Bone marrow (tissue), 2 donors: ENCODE data around the gene HIGD1A.
A peak's percentile ranks its signal among the peaks of the same experiment; 100 is the strongest.

Experiments
- DNase-seq, 2 donors: peaks; one replicate each; lab custom pipeline; 2025; lab: John Stamatoyannopoulos, UW

HIGD1A gene

DNA sequence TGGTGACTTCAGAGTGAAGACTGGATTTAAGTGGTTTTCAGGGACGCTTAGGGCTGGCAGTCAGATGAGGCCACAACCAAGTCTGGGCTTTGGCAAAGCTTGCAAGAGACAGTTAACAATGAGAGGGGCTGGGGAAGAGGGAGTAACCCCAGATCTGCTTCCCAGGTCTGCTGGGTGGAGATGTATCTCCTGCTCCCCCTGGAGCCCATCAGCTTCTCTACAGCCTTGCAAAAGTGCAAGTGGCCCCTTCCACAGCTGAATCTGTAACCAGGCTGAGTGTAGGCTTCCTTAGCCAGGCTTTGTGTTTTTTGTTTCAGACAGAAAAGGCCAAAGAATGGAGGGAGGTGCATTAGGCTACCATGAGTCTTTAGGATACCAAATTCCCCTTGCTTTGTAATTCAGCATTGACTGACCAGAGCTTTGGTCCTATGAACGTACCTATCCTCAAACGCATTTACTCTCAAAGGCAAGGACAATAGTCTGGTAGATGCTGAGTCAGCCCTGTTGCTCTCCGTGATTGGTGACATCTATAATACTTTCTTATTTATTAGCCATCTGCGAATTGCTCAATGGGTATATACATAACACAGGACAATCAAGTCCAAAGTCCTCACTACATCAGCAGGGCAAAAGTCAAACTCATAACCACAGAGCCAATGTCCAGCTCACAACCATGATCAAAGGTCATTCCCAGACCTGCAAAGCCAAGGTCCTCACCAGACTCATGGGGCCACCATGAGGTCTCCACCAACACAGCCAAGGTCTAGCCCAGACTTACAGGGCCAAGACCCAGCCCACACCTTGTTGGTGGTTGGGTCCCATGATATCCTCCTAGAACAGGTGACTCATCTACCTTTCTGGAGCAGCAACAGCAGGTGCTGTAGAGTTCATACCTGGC is 48.4 kb downstream of the HIGD1A start:
- peak in 1 of 2 donors; percentile 24 for DNase-seq

DNA sequence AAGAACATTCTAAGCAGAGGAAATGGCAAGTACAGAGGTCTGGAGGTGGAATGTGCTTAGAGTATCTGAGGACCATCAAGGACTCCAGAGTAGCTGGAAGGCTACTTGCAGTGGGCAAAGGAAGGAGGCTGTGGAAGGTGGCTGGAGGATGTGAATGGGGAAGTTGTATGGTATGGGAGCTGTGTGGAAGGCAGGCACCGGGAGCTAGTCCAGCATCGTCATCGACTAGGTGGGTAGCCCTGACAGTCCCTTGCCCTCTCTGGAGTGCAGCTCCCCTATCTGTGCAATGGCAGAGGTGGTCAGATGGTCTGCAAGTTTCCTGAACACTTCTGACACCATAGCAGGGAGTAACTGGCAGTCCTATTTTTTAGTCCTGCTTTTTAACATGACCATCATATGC is 50.5 kb downstream of the HIGD1A start:
- no peak for DNase-seq

DNA sequence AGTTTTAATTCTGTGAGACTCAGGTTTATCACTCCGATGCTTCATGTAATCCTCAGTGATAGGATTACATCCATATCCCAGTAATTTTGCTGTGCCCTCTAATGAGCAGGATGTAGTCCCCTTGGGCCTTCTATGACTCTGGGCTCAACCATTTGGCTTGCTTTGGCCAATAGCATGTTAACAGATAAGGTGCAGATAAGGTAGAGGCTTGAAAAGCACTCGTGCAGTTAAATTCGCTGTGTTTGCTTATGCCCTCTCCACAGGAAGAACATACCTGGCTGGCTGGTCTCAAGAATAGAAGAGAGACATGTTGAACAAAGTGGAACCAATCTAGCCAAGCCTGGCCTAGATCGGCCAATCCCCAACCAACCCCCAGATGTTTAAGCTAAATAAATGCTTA is 51.3 kb downstream of the HIGD1A start:
- no peak for DNase-seq

DNA sequence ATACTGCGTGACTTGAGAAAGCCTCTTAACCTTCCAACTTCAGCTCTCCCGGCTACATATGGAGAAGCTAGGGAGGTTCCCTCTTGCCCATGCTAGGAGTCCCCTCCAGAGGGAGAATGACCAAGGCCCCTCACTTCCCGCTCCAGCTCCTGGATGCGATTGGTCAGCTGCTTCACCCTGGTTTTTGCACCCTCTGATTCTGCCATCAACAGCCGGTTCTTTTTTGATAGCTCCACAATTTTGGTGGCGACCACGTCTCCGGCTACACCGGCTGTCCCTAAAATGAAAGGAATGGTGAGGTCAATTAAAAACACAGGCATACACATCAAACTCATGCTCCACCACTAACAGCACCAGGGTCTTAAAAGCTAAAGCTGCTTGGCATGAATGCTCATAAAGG is 51.8 kb downstream of the HIGD1A start:
- no peak for DNase-seq

DNA sequence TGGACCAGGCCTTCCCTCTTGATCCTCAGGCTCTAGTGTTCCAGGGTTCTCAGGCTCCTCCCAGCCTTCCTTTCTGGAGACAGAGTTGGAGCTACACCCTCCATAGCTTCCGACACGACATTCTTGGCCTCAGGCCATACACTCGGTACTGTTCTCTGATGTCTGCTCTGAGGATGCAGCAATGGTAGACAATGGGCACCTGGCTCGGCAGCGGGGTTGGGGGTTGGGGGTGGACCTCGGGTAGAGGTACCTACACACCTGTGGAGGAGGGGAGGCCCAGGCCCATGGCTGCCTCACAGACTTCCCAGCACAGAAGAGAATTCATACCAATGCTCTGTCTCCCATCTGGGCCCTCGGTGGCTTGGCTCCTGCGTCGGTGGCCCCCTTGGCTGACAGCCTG is 52.7 kb downstream of the HIGD1A start:
- no peak for DNase-seq

DNA sequence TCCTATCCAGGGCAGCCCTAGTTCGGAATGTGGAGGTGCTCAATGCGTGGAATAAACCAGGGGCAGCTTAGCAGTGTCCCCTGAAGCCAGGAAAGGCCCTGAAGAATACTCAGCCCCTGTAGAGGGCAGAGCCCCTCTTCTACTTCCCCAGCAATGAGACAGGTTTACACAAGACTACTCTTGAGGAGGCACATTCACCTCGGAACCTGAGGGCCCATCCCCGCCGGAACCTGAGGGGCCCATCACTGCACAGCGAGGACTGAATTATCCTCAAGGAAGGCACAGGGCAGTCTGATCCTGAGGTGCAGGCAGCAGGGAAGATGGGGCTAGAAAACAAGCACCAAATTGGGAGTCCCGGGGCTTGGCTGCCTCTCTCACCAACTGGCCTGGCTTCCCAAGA is 53.5 kb downstream of the HIGD1A start:
- DNase-seq, result no peak

DNA sequence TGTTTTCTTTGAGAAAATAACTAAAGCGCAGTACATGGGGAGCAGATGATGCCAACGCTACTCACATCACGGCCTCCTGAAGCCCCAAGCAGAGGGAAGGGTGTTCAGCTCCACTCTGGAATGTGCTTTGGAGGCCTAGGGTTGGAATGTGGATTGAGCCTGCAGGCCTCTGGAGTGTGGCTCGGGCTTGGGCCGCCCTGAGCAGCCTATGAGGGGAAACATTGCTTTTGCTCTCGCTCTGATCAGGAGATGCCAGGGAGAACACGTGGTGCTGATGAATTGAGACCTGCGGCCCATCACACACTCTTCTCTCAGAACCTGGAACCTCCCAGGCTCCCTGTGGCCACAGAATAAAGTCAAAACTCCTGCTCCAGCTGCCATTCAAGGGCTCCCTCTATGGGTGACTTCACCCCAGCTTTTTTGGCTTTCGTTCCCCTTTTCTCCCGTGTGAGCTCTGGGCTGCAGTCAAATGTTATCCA is 54.5 kb downstream of the HIGD1A start:
- DNase-seq, result peak in 1 of 2 donors; percentile 29

DNA sequence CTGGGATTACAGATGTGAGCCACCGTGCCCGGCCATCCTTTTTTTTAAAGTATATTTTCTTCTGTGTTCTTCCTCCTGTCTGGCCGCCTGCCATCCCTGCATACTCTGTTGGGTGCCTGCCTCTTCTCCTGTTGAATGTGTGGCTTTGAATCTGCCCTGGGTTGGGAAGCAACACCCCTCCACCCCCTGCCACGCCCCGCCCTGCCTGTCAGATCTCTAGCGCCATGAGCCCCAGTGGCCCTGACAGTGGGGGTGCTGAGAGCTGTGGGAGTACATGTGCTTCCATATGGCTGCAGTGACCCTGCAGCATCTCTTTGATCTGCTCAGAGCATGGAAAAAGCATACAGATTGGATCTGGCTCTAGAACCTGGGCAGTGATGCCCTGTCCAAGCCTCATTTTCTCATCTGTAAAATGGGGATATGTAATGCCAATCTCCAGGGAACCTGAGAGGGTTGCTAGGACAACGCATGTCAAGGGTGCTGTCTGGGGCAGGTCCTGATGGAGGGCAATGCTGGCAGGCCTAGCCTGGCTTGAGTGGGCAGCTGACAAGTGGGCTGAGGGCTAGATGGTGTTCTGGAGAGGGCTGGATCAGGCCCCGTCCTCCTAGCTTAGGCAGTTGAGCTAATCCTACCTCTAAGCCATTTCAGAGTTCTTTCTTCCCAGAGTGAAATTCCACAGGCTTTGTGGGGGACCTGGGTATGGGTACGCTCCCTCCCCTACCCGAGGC is 55.1 kb downstream of the HIGD1A start:
- DNase-seq, result no peak

DNA sequence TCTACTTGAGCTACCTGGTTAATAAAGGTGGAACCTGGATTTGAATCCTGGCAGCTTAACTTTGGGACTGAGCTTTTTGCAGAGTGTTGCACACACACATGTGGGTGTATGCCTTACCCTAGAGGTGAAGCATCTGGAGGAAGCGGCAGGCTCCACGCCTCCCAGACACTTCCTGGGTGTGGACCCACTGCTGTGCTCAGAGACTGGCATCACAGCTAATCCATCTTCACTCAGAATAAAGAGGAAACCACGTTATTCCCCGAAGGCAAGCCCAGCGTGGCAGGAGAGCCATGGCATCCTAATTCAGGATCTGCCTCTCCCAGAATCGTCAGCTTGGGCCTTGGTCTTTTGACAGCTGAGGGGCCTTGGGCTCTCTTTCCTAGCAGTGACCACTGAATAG is 56.7 kb downstream of the HIGD1A start:
- no peak for DNase-seq

DNA sequence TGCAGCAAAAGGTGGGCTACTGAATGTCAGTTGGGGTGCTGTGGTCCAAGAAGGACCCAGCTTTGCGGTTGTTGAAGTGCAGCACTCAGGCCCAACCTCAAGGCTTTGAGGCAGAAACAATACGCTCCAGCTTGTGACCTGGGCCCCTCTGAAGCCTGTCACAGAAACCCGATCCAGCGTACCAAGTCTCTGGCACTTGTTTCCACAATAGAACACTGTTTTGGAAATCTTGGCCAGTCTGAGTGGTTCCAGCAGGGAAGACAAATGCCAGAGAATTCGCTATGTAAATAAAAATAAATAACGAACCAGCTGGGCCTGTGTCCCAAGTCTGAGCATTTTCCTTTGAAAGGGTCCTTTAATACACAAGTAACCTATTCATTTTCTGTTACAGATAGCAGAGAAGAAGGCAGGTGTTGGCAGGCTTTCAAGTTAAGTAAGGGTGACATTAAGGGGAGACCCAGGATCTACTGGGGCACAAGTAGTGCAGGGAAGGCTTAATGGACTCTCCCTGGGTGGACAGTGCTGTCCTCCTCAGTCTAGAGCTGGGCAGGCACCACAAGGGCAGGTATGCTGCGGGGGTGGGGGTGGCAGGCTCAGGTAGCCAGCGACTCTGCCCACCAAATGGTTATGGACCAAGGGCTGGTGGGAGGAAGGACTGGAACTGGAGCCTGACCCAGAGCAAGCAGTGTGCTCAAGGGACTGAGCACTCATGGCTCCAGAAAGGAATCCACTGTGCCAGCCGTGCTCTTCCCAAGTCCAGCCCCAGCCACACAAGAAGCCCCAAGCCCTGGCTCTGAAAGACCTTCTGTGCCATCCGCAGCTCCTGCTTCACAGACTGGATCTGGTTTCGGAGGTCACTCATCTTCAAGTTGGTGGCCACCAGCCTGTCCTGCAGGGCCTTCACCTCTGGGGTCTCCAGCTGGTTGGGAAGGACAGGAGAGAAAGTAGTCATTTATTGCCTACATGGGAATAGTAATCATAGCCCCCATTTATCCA is 57.5 kb downstream of the HIGD1A start:
- no peak for DNase-seq

DNA sequence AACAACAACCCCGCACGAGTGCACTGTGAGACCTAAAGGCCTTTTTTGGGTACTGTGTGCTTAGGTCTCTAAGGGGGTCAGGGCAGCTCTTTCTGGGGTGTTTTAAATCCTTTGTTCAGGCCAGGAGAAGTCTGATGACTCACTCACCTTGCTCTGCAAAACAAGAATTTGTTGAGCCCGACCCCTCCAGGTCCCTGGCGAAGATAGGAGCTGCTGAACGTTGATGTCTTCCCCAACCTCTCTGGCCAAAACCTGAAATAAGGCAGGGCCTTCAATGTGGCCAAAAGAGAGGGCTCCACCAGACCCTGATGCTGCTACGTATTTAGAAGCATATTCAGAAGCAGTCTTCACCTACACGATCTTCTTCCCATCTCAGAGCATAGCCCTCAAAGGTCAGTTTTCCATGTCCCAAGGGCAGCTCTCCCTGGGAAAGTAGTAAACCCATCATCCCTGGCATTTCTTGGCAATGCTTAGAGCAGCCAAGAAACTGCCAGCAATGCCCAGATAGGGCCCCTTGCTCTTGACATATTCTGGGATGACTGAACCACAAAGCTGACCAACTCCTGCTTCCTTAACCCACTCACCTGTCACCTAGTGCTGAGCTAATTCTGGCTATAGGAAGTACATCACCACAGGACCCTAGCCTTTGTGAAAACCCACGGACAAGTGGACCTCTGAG is 58.4 kb downstream of the HIGD1A start:
- no peak for DNase-seq

DNA sequence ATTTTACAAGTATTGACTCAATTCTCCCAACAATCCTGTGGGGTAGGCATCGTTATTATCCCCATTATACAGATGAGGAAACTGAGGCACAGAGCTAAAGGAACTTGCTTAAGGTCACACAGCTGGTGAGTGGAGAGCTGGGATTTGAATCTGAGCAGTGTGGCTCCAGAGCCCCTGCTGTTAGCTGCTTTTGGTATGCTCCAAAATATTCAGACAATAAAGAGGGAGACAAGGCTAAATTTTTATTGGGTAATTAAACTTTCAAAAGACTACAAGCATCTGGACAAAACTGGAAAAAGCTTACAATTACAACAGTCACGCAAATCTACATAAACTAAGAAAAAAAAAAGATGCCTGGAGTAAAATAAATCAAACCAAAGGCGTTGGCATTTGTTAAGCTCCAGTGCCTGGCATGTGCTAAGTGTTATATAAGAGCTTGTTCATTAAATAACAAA is 59.0 kb downstream of the HIGD1A start:
- no peak for DNase-seq

DNA sequence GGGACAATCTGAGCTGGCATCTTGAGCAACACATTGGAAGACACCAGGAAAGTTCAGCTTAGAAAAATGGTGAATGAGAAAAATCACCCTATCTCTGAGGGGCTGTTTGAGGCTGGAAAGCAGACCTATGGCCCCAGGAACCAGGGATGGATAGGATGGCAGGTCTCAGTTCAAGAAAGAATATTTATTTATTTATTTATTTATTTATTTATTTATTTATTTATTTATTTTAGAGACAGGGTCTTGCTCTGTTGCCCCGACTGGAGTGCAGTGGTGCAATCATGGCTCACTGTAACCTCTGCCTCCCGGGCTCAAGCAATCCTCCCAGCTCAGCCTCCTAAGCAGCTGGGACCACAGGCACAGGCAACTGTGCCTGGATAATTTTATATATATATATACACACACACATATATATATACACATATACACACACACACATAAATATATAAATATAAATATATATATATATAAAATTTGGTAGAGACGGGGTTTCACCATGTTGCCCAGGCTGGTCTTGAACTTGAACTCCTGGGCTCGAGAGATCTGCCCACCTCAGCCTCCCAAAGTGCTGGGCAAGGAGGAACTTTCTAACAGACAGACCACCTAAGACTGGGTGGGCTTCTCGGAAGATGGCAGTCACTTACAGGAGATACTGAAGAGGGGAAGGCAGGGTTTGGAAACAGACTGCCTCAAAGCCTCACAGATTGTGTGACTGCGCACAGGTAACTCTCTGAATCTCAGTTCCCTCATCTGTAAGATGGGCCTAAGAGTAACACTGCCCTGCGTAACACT is 60.9 kb downstream of the HIGD1A start:
- no peak for DNase-seq

DNA sequence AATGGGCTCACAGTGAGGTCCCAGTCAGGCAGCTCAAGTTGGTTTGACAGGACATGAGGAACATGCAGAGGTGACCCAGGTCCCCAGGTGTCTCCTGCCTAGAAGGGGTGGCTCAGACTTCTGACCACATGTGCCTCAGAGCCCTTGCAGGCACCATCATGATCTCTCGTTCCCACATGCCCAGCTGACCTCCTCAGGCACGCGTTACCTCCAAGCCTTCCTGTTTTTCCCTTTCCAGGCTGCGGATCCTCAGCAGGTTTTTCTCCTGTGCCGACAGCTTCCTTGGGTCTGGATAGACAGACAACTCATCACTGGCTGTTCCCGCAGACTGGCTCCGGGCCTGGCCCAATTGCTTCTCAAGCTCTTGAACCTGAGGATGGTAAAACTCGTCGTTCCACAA is 61.6 kb downstream of the HIGD1A start:
- DNase-seq, result no peak

DNA sequence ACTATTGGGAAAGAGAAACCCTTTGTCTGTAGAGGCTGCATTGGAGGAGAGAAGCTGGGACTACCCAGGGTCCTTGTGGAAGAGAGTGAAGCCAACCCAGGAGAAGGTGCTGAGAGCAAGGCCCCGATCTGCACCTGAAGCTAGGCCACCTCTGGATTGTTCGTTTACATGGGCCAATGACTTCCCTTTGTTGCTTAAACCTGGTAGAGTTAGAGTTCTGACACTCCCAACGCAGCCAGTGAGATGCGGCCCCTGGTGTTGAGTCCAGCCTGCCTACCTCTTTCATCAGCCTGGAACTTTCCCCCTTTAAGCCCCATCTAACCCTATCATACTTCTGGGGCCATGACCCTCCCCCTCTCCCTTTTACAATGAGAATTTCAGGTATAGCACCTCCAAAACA is 62.0 kb downstream of the HIGD1A start:
- DNase-seq, result no peak

DNA sequence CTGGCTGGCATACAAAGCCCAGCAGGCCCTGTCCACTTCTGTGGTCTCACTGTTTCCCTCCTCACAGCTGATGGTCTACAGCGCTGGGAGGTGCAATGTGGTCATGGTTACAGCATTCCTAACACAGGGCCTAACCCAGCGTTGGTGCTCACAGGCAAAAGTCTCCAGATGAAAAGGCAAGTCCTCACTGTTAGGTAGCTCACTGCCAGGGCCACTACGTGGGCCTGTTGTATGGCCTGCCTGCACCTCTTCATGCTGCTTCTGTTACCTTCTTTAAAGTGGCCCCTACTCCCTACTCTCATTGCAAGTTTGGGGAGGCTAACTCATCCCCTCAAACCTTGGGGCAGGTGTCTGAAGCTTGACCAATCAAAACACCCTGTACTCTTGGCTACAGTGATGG is 62.5 kb downstream of the HIGD1A start:
- no peak for DNase-seq

DNA sequence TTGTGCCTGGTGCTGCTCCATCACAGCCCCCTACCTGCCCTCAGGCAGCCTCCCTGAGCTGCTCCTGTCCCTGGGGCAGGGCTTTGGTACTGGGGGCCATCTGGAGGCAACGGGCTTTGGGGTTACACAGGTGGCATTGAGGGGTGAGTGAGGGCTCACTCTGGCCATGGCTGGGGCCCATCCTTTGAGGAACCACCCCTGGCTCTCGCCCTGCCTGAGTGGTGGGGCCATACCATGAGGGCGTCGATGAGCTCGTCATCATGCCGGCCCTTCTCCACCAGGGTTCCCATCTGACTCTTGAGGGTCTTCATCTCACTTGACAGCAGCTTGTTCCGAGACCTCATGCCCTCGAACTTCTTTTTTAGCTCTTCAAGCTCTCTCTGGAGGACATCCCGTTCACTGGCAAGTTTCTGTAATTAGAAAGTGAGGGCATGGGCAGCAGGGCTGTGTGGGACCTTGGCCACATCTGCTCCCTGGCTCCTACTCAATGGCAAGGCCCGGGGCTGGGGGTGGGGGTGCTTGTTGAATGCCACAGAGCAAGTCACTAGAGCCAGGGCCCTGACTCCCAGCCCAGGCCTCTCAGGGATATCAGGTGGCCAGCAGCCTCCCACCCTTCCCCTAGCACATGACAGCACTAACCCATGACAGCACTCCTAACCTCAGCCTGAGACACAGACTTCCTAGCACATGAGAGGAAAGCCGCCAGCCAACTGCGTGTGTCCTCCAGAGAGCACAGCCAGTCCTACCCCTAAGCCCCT is 64.7 kb downstream of the HIGD1A start:
- no peak for DNase-seq

DNA sequence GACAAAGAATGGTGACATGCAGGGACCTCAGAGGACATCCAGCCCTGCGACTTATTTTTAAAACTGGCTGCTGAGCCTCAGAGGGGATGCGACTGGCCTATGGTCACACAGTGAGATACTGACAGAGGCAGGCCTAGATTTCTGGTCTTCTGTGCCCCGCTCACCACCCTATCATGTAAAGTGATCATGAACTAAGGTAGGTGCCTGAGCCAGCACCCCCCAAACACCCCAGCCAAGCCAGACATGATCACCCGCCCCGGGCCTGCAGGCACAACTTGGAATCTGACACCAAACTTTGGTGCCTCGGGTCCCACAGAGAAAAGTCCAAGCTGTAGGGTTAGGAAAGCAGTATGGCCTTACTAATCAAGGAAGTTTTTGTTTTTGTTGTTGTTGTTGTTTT is 67.8 kb downstream of the HIGD1A start:
- no peak for DNase-seq

DNA sequence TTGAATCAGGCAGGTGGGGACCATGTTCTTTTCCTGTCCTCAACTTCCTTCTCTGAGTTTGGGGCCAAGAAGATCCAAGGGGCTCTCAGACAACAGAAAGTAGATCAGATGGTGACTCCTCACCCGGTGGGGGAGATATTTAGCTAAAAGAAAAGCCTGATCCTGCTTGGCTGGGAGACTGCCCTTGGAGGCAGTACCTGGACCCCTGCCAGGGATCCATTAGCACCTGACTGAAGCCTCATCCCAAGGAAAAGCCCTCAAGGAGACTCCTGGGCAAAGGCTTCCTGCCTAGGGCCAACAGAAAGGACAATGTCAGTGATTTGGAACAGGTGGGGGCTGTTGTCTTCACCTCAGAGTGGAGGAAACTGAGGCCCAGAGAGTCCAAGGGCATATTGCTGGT is 68.2 kb downstream of the HIGD1A start:
- DNase-seq, result no peak

DNA sequence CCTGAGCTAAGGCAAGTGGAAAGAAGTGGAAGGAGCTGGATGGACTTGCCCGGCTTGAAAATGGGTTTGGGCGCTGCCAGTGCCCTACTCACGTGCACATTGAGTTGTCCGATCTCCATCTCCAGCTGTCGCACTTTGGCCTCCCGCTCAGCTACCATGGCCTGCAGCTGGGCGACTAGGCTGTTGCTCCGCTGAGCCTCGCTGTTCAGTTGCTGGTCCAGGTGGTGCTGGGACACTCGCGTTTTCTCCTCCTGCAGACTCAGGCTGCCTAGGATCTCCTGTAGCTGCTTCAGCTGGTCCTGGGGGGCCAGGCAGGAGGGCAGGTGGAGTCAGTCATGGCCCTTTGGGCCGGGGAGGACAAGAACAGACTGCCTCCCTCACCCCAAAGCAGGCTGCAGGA is 68.7 kb downstream of the HIGD1A start:
- DNase-seq, result no peak
